HG03280 (cell line): ENCODE measurements around the gene TAF4B.
"Not testable (repeated sequence)": the region's sequence is repeated elsewhere in the genome, so short reads cannot be mapped to it uniquely, and the experiment has no call there.

Experiments
- ATAC-seq: cut with Tn5 transposase; IDR thresholded peaks from one replicate; pipeline ENCODE4 v1.9.1; 2021; ENCODE audit warnings: mild to moderate bottlenecking, moderate library complexity; ENCODE audit not compliant: unreplicated experiment

The TAF4B gene

GRCh38 chr18:26226229-26227050, at the start of gene TAF4B:
TSS of gene TAF4B (plus strand) at chr18:26226445. CDS start at chr18:26226934, 489 bp downstream.
- peak; percentile 89 for ATAC-seq

- no peak for ATAC-seq
Observed at GRCh38 chr18:26181343-26181826, 44.9 kb upstream of the TAF4B start.

GRCh38 chr18:26183395-26184112, 42.7 kb upstream of the TAF4B start:
- ATAC-seq, result no peak

GRCh38 chr18:26185267-26185666, 41.0 kb upstream of the TAF4B start:
- ATAC-seq, result no peak

- peak; percentile 81 for ATAC-seq
Observed at GRCh38 chr18:26190506-26190905, 35.7 kb upstream of the TAF4B start.

- ATAC-seq, result no peak
Observed at GRCh38 chr18:26192233-26192632, 34.0 kb upstream of the TAF4B start.

- ATAC-seq, result no peak
Observed at GRCh38 chr18:26196605-26197004, 29.6 kb upstream of the TAF4B start.

GRCh38 chr18:26202001-26202400, 24.2 kb upstream of the TAF4B start:
- not testable (repeated sequence) for ATAC-seq

GRCh38 chr18:26205318-26205717, 20.9 kb upstream of the TAF4B start:
- no peak for ATAC-seq

GRCh38 chr18:26206488-26206887, 19.8 kb upstream of the TAF4B start:
- ATAC-seq, result no peak

- ATAC-seq, result no peak
Observed at GRCh38 chr18:26207937-26208336, 18.3 kb upstream of the TAF4B start.

- ATAC-seq, result no peak
Observed at GRCh38 chr18:26208977-26209376, 17.3 kb upstream of the TAF4B start.

- no peak for ATAC-seq
Observed at GRCh38 chr18:26210147-26210546, 16.1 kb upstream of the TAF4B start.

GRCh38 chr18:26215247-26215970, 10.8 kb upstream of the TAF4B start:
- ATAC-seq, result peak; percentile 95

- no peak for ATAC-seq
Observed at GRCh38 chr18:26225022-26225693, 1.1 kb upstream of the TAF4B start.

GRCh38 chr18:26225915-26226228, 373 bp upstream of the TAF4B start:
- no peak for ATAC-seq

GRCh38 chr18:26227051-26227670, 916 bp downstream of the TAF4B start:
- no peak for ATAC-seq

- ATAC-seq, result no peak
Observed at GRCh38 chr18:26228562-26229260, 2.5 kb downstream of the TAF4B start.

- ATAC-seq, result no peak
Observed at GRCh38 chr18:26230497-26230896, 4.3 kb downstream of the TAF4B start.

- no peak for ATAC-seq
Observed at GRCh38 chr18:26233208-26233607, 7.0 kb downstream of the TAF4B start.
